Heart right ventricle (tissue), 16 donors: ENCODE data around the gene CBFA2T2. TPM values are rescaled to one million over a fixed set of nuclear protein-coding genes. Genes with fewer than 3 reads are reported as not detected.
"Not testable (repeated sequence)": the region's sequence is repeated elsewhere in the genome, so short reads cannot be mapped to it uniquely, and the experiment has no call there.

Experiments used
- ATAC-seq, 8 donors: fragments of 200-7000 bp; cut with Tn5 transposase; one replicate each; pipeline ENCODE4 v1.9.1; 2020; ENCODE audit warnings: mild to moderate bottlenecking in 8 of 8, moderate library complexity in 8 of 8, moderate number of reproducible peaks in 1 of 8
- DNase-seq, 2 donors: peaks; one replicate each; pipeline ENCODE4 v3.0.0-alpha.2; 2020
- H3K27ac ChIP-seq, 10 donors: fragments of 200-600 bp; sonication (generic) in 2 of 10; one replicate each; pipeline versions ENCODE4 v1.5.0 to v1.8.0; 2020 to 2022; ENCODE audit warnings: mild to moderate bottlenecking in 3 of 10
- H3K27me3 ChIP-seq, 7 donors: fragments of 200-600 bp; one replicate each; pipeline ENCODE4 v1.8.0; 2021 to 2022; ENCODE audit warnings: mild to moderate bottlenecking in 2 of 7
- H3K36me3 ChIP-seq, 9 donors: fragments of 200-600 bp; sonication (generic) in 1 of 9; one replicate each; pipeline versions ENCODE4 v1.5.0 to v1.8.0; 2020 to 2022; ENCODE audit warnings: mild to moderate bottlenecking in 2 of 9
- H3K4me1 ChIP-seq, 9 donors: fragments of 200-600 bp; sonication (generic) in 1 of 9; one replicate each; pipeline versions ENCODE4 v1.5.0 to v1.8.0; 2020 to 2022; ENCODE audit warnings: mild to moderate bottlenecking in 4 of 9
- H3K4me3 ChIP-seq, 10 donors: fragments of 200-600 bp; sonication (generic) in 2 of 10; one replicate each; pipeline versions ENCODE4 v1.5.0 to v1.8.0; 2020 to 2022; ENCODE audit warnings: mild to moderate bottlenecking in 7 of 10, moderate library complexity in 2 of 10
- H3K9me3 ChIP-seq, 11 donors: fragments of 200-600 bp in 10 of 11; sonication (generic) in 2 of 11; one replicate each; pipeline versions ENCODE4 v1.5.0 to v1.8.0; 2013 to 2022; ENCODE audit warnings: mild to moderate bottlenecking in 2 of 11, control low read depth in 1 of 11, moderate library complexity in 1 of 11
- WGBS, 2 donors: extraction: QIAGEN DNeasy Blood & Tissue Kit; methylation state at CpG; one replicate each; pipeline ENCODE4 v1.1.7; 2013; ENCODE audit warnings: inconsistent platforms in 1 of 2; 5-methylcytosine and 5-hydroxymethylcytosine counted together
- intact Hi-C, 10 donors: fragments of 100-400 bp; cut with DNase I; formaldehyde crosslinking; loops; one replicate each; pipeline versions ENCODE4 v1.11.1 to v1.14.2; 2022
- polyA plus RNA-seq, 2 donors: library from polyadenylated mRNA; stranded (reverse); fragments of 200-250 nt; gene quantifications; one replicate each; pipeline ENCODE4 v1.2.3, GENCODE V29; 2013
- total RNA-seq, 10 donors: library from RNA; stranded (reverse); fragmentation: NEBNext Ultra II Directional in 3 of 10; extraction: Animal tissue kit (Norgen Biotek cat#: 25700) in 3 of 10; gene quantifications; one replicate each; pipeline versions ENCODE4 v1.2.1 to v1.2.4, GENCODE V29; 2021 to 2023
- TF ChIP-seq, protein P1 (sequence below), 9 donors: fragments of 200-600 bp; sonication (generic) in 2 of 9; IDR thresholded peaks; one replicate each; pipeline versions ENCODE4 v1.5.0 to v1.8.0; 2021 to 2022; ENCODE audit warnings: antibody characterized with exemption in 9 of 9, mild to moderate bottlenecking in 5 of 9, moderate library complexity in 1 of 9
- donor health status: Arrhythmogenic right ventricular cardiomyopathy.
- donor health status: ischemic (EF 13 %, LVEDD 7.1; RV severe dilation, severe dysfunction).
- donor health status: healthy with polysubstance abuse.
- donor health status: DM: no; HTN: yes; CAD: no.
- donor health status: DM: no; HTN: no; CAD: no.
- donor health status: ischemic (EF 25% LVEDD 6.9; RV normal size, moderate dysfunction).
- donor health status: ischemic (EF 25% LVEDD 5.7; RV mildly dilated, moderate dysfunction).
- donor health status: healthy.
- donor health status: DM: yes; HTN: yes; CAD: no.
- donor health status: Ischemic cardiomyopathy.
- donor health status: ischemic (EF 35%, LVEDD 5.7; RV mildly dilated, moderate dysfunction).
- donor health status: nonischemic (EF 11% LVEDD 7.7; RV severe dilation, severe dysfunction).
- donor health status: DM: yes; HTN: yes; CAD: no.
- donor health status: PGD.
- donor health status: ischemic (EF 29% LVEDD 5.4; RV normal size, mild dysfunction).
- donor health status: nonischemic (EF 23%, LVEDD 6.1; RV moderate dilation, normal function).

CBFA2T2 gene
- total and polyA plus RNA-seq, 12 donors, result 3.5 to 13.3 (median 11.3) TPM

DNA sequence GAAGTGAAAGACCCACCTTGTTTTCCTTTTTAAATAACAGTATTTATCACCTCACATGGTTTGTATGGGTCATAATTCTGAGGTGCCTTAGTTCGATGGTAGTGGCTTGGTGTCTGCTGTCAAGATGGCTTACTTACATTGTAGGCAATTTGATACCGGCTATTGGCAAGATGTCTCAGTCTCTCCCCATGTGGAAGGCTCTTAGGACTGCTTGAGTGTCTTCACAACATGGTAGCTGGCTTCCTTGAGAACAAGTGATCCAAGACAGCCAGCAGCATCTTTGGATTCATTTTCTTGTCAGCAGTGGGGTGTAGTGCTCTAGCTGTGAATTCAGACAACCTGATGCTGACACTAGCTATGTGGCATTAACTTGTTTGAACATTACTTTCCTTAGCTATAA is 70.1 kb downstream of the CBFA2T2 start:
- H3K9me3 ChIP-seq, result no peaks in the 10 kb centered on the region
- H3K27me3 ChIP-seq, result no peaks in the 10 kb centered on the region
- peaks cover 0 to 12% (median 0%) of the 10 kb centered on the region in 9 donors for H3K36me3 ChIP-seq
- 96 to 98% methylated on average over 2 of the region's 2 CpGs for WGBS, 2 donors
- intact Hi-C loops, result no loop called here
- ATAC-seq (no peak), DNase-seq (no peak)
- H3K4me3 ChIP-seq, result no peak overlapping the region
- peaks cover 0 to 39% (median 23%) of the 10 kb centered on the region in 9 donors for H3K4me1 ChIP-seq
- TF ChIP-seq, protein P1, sequence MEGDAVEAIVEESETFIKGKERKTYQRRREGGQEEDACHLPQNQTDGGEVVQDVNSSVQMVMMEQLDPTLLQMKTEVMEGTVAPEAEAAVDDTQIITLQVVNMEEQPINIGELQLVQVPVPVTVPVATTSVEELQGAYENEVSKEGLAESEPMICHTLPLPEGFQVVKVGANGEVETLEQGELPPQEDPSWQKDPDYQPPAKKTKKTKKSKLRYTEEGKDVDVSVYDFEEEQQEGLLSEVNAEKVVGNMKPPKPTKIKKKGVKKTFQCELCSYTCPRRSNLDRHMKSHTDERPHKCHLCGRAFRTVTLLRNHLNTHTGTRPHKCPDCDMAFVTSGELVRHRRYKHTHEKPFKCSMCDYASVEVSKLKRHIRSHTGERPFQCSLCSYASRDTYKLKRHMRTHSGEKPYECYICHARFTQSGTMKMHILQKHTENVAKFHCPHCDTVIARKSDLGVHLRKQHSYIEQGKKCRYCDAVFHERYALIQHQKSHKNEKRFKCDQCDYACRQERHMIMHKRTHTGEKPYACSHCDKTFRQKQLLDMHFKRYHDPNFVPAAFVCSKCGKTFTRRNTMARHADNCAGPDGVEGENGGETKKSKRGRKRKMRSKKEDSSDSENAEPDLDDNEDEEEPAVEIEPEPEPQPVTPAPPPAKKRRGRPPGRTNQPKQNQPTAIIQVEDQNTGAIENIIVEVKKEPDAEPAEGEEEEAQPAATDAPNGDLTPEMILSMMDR (IDR thresholded peaks at IDR 0.05), result no peak
- peak overlapping the region in 1 of 10 donors; percentile 11 for H3K27ac ChIP-seq

DNA sequence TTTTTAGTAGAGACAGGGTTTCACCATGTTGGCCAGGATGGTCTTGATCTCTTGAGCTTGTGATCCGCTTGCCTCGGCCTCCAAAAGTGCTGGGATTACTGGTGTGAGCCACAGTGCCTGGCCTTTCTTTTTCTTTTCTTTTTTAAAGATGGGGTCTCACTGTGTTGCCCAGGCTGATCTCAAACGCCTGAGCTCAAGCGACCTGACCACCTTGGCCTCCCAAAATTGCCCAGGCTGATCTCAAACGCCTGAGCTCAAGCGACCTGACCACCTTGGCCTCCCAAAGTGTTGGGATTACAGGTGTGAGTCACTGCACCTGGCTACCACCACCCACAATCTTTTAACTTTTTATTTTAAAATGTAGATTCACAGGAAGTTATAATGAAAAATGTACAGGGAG is 71.2 kb downstream of the CBFA2T2 start:
- H3K4me3 ChIP-seq, H3K27ac ChIP-seq, DNase-seq, H3K27me3 ChIP-seq, ATAC-seq, H3K9me3 ChIP-seq, intact Hi-C loops: not testable (repeated sequence)
- Histone ChIP-seq H3K36me3 (peaks cover 0 to 12% (median 0%) of the 10 kb centered on the region in 9 donors), H3K4me1 (peaks cover 0 to 32% (median 17%) of the 10 kb centered on the region in 9 donors)
- 96 to 99% methylated on average over 6 of the region's 6 CpGs for WGBS, 2 donors

DNA sequence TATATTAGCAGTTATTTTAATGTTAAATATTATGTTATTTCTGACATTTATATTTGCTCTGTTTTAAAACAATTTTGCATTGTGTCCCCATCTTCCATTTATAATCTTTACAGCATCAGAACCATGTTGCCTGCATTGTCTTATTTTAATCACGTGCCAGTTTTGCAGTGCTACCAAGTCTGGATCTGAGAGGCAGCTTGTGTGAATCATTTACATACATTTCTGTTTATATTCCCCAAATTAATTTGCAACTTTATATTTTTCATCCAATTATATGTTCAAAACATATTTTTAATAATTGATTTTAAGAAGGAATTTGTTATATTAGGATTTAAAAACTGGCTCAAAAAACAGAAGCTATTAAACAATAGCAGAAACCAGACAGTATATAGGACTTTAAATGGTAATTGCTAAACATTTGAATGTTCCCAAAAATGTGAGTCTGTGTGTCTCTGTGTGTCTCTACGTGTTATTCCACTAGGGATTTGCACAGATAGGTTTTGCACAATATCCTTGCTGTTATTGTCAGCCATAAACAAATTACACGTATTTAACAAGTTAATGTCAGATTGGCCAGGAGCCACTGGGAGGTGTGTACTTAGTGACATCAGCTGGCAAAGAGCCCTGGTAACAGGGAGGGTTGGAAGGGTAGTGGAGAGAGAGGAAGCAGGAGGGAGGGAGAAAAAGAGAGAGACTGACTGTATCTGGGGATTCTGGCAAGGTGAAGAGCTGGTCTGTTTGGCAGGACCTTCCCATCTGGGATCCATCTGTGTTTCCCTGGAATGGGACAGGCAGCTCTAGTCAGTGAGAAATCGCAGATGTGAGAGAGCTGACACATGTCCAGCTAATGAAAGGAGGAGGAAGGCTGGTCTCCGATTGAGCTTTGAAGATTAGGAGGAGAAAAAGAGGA is 72.1 kb downstream of the CBFA2T2 start:
- TF ChIP-seq, protein P1 (IDR thresholded peaks at IDR 0.05), result no peak
- ATAC-seq (peak; percentile 91 to 99 (median 96)), DNase-seq (peak; percentile 47 to 86)
- WGBS, 2 donors, result 12 to 16% methylated on average over 5 of the region's 5 CpGs
- intact Hi-C loops, result no loop called here
- Histone ChIP-seq H3K9me3 (no peaks in the 10 kb centered on the region), H3K4me1 (peaks cover 0 to 32% (median 17%) of the 10 kb centered on the region in 9 donors), H3K27ac (peak overlapping the region in 7 of 10 donors; percentile 5 to 38 (median 26)), H3K36me3 (peaks cover 0 to 9% (median 0%) of the 10 kb centered on the region in 9 donors), H3K4me3 (peak overlapping the region in 6 of 10 donors; percentile 0 to 28 (median 9)), H3K27me3 (no peaks in the 10 kb centered on the region)

- TF ChIP-seq, protein P1 (IDR thresholded peaks at IDR 0.05), result no peak
- WGBS, 2 donors, result 87 to 88% methylated on average over 8 of the region's 8 CpGs
These were observed 73.9 kb downstream of the CBFA2T2 start for GRCh38 chr20:33563788-33564187.

More at GRCh38 chr20:33563788-33564187, 73.9 kb downstream of the CBFA2T2 start:
- ATAC-seq (no peak), DNase-seq (no peak)
- no peaks in the 10 kb centered on the region for H3K27me3 ChIP-seq
- H3K36me3 ChIP-seq, result no peaks in the 10 kb centered on the region
- peaks cover 0 to 44% (median 21%) of the 10 kb centered on the region in 9 donors for H3K4me1 ChIP-seq
- intact Hi-C loops, result no loop called here
- H3K9me3 ChIP-seq, result no peaks in the 10 kb centered on the region
- peak overlapping the region in 1 of 10 donors; percentile 4 for H3K27ac ChIP-seq
- H3K4me3 ChIP-seq, result peak overlapping the region in 1 of 10 donors; percentile 28
